UCSD-AML1 (cell line): Measurements from ENCODE around the gene PKP4.
"Not testable (repeated sequence)": the region's sequence is repeated elsewhere in the genome, so short reads cannot be mapped to it uniquely, and the experiment has no call there.

Experiments
- DNase-seq: peaks from one replicate; lab custom pipeline; 2025; ENCODE audit not compliant: unreplicated experiment; lab: John Stamatoyannopoulos, UW

Gene PKP4

DNA sequence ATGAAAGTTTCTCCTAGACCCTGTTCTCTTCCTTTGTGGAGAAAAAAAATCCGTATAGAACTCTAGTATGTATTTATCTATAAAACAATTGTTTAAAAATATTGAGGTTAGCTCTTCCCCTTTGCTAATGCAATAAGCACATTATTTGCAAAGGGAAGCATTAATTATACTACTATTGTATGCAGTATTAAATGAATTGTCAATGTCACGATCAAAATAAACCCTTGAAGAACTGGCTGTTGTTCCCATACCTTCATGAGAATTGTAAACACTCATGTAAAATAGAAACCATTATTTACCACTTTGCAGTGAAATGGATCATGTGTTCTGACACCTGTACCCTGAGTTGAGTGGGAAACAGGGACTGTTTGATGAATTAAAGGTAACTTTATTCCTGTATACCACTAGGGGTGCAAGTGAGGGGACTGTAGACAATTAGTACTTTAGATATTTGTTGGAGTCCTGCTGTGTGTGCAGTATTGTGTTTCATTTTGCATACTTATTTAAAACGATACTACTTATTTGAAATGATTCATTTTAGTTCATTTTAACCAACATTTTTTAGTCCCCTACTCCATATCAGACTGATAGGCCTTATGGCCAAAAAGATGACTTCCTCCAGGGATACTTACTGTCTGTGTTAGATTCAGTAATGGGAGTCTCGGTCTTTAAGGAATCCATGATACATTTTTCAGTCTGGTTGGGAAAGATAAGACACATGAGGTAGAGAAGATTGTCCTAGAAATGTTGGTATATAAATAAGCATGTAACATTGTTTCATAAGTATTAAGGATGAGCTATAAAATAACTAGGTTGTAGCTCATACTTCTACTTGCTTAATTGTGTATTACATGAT lies 7.9 kb downstream of the PKP4 start:
- DNase-seq = no peak

- DNase-seq = no peak
Observed at GRCh38 chr2:158467248-158467647, 10.5 kb downstream of the PKP4 start.

DNA sequence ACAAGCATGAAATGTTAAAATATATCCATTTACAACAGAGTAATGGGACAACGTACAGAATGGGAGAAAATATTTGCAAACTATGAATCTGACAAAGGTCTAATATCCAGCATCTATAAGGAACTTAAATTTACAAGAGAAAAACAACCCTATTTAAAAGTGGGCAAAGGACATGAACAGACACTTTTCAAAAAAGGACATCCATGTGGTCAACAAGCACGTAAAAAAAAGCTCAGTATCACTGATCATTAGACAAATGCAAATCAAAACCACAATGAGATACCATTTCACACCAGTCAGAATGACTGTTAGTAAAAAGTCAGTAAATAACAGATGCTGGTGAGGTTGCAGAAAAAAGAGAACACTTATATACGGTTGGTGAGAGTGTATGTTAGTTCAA lies 16.1 kb downstream of the PKP4 start:
- DNase-seq = not testable (repeated sequence)

- not testable (repeated sequence) for DNase-seq
Observed at GRCh38 chr2:158473300-158473699, 16.5 kb downstream of the PKP4 start.

DNA sequence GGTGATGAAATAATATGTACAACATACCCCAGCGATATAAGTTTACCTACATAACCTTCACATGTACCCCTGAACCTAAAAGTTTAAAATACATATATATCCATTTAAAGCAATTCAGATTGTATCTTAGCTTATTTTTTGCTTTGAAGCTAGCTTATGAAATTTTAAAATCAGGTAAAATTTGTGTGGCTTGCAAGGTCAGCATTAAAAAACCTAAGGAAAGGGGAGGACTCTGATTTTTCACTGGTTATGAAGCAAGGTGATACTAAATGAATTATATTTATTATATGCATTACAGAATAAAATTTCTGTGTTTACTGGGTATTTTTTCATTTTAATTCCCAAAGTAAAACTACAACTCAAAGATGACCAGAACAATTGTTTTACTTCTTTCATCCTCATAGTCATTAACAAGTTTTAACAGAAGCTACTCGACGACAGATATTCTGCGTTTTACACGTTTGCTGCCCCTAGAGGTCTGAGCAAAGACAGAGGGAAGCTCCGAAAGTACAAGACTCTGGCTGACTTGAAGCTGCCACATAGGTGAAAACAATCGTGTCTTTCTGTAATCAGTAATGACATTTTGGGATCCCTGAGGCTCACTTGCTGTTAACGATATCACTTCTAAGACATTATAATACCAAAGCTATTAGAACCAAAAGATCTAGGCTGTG lies 17.1 kb downstream of the PKP4 start:
- no peak for DNase-seq

DNA sequence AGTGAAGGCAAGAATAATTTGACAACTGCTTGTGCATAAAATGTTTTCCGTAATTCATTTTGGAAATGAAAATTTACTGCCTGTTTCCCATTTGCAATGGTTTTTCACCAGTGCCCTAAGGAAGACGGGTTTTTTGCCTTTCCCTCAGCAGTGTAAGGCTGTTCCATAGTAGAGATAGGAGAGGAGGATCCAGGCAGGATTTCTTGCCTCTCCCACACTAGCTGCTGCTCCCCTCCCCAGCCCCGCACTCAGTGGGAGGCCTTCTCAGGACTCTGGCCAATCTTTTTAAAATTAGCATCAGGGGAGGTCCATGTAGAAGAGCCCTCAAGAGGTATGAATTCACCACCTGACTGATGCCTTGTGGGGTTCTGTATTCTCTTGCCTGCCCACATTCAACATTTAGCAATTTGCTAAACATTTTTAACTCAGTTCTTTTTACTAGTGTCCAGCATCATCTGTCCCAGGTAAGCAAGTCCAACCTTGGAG lies 17.8 kb downstream of the PKP4 start:
- not testable (repeated sequence) for DNase-seq

- DNase-seq = no peak
Observed at GRCh38 chr2:158477202-158477601, 20.4 kb downstream of the PKP4 start.

- DNase-seq = no peak
Observed at GRCh38 chr2:158478237-158478636, 21.5 kb downstream of the PKP4 start.

- no peak for DNase-seq
Observed at GRCh38 chr2:158478816-158479215, 22.1 kb downstream of the PKP4 start.

DNA sequence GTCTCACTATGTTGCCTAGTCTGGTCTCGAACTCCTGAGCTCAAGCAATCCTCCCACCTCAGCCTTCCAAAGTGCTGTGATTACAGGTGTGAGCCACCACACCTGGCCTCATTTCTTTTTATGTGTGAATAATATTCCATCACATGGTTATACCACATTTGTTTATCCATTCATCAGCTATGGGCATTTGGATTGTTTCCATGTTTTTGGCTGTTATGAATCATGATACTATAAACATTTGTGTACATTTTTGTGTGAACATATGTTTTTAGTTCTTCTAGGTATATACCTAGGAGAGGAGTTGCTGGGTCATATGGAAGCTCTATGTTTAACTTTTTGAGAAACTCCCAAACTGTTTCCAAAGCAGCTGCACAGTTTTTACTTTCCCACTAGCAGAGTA lies 24.4 kb downstream of the PKP4 start:
- DNase-seq = no peak

DNA sequence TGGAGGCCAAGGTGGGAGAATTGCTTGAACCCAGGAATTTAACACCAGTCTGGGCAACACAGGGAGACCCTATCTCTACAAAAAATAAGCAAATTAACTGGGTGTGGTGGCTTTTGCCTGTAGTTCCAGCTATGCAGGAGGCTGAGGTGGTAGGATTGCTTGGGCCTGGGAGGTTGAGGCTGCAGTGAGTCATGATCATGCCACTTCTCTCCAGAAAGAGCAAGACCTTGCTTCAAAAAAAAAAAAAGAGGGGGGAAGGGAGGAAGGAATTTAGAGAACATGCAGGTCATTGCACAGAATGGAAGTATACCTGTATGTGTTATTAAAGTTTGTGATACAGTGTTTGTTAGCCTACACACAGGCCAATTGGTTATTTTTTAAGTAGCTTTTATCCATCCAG lies 25.8 kb downstream of the PKP4 start:
- no peak for DNase-seq

DNA sequence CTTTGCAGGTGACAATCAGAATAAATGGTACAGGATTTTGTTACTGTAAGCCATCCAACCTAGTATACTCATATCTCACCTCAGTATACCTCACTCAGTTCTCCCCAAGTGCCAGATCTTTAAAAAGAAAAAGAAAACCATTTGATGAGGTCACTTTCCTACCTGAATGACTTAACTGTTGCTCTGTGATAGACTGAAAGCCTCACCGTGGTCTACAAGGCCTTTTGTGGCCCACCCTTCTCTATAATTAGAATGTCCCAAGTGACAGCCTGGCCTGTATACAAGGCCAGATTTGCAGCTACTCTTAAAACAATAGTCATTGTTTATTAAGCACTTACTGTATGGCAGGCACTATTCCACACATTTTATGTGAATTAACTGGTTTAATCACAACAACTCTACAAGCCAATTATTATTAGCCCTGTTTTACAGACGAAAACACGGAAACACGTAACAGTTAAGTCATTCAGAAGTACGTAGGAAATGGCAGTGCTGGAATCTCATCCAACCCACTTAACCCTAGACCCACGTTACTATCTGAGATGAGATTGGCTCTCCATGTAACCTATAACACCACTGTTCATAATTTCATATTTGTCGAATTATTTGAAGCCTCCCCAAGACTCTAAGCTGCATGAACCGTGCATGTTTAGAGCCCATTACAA lies 28.3 kb downstream of the PKP4 start:
- no peak for DNase-seq

GRCh38 chr2:158486150-158486969 lies 29.6 kb downstream of the PKP4 start:
- DNase-seq = no peak

DNA sequence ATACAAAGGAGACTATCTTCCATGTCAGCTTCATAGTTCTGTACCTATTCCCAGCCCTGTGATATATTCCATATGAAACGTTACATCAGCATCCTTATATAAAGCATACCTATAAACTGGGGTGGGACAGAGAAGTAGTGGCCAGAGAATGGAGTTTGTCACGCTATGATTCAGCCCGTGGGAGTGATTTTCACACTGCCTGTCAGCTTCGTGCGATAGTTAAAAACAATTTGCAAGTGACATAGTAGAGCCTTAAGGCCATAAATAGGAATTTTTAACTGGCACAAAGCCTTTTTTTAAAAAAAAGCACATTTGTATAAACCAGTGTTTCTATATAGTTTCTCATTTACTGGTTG lies 30.2 kb downstream of the PKP4 start:
- no peak for DNase-seq

- DNase-seq = no peak
Observed at GRCh38 chr2:158487419-158487818, 30.7 kb downstream of the PKP4 start.

DNA sequence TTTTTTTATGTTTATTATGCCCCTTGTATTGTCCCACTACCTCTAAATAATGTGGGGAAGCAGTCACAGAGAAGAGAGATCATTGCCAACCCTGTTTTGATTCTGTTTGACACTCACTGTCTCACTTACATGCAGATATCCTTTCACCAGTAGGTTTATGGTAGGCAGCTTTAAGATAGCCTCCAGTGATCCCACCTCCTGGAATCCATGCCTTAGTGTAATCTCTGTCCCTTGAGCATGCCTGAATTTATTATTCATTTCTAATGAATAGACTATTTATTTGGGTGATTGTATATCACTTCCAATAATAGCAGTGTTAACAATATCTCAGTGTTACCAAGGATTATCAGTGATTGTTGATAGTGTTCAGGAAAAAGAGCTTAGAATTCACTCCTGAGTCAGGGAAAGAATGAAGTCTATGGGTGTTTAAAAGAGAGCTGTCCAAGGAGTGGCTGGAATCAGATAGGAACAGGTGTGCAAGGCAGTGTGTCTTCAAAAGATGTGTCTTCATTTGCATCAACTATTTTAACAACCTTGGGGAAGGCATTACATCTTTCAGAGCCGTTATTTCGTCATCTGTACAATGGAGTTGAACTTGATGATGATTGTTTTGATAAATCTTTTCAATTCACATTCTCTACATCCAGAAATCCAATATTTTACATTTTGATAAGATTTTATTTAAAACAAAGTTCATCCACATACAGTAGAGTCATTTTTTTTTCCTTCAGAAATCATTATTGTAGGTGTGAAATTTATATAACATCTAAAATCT lies 31.9 kb downstream of the PKP4 start:
- no peak for DNase-seq

- DNase-seq = no peak
Observed at GRCh38 chr2:158489366-158490112, 32.8 kb downstream of the PKP4 start.

GRCh38 chr2:158491072-158491471 lies 34.3 kb downstream of the PKP4 start:
- DNase-seq = no peak

DNA sequence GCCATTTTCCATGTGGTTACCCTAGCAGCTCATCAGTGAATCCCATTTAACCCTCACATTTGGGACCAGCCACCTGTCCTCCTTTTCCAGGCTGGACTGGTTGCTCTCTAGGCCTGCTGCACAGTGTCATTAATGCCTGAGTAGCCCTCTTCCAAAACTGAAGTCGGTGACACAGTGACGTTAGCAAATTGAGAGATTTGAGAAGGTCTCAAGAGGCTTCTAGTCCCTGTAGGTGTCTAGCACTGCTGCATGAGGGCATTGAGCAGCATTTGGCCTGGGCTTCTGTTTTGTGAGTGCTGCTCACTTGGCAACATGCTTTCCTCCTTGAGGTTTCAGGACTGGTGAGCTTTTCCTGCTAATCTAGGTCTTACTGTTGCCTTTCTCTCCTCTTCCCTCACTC lies 36.7 kb downstream of the PKP4 start:
- no peak for DNase-seq

DNA sequence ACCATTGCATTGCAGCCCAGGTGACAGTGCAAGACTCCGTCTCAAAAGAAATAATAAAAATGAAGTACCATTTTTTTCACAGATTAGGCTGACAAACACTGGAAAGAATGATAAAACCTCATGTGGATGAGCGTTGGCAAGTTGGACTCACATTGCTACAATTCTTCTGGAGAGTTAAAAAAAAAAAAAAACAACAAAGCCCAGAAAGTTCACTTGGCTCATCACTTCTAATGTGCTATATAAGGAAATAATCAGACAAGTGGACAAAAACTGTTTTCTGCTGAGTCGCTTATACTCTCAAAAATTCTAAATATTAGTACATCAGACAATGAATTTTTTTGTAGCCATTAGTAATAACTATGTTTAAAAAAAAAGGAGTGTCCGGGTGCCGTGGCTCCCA lies 38.4 kb downstream of the PKP4 start:
- no peak for DNase-seq
